ENCODE measurements around the gene RBM18.

RBM18 gene

GRCh38 chr9:122256206-122256605 is 8.4 kb downstream of the RBM18 start:
- no peaks in the 10 kb centered on the region for H3K9me3 Mint-ChIP-seq
- no peak for DNase-seq
- TF ChIP-seq CTCF (IDR thresholded peaks at IDR 0.05): no peak
- H3K36me3 Mint-ChIP-seq (ENCODE audit: low read depth): peaks cover 35% of the 10 kb centered on the region
- H3K27ac Mint-ChIP-seq: no peak overlapping the region
- no peak overlapping the region for H3K4me3 Mint-ChIP-seq
- peaks cover 11% of the 10 kb centered on the region for H3K4me1 Mint-ChIP-seq
- no peaks in the 10 kb centered on the region for H3K27me3 Mint-ChIP-seq (ENCODE audit: low read depth, poor library complexity)

- no peaks in the 10 kb centered on the region for H3K27me3 Mint-ChIP-seq (ENCODE audit: low read depth, poor library complexity)
- peaks cover 40% of the 10 kb centered on the region for H3K36me3 Mint-ChIP-seq (ENCODE audit: low read depth)
- H3K9me3 Mint-ChIP-seq: no peaks in the 10 kb centered on the region
- TF ChIP-seq CTCF (IDR thresholded peaks at IDR 0.05): no peak
- no peak overlapping the region for H3K27ac Mint-ChIP-seq
- DNase-seq: no peak
- H3K4me3 Mint-ChIP-seq: no peak overlapping the region
- peaks cover 6% of the 10 kb centered on the region for H3K4me1 Mint-ChIP-seq
These were observed 9.9 kb downstream of the RBM18 start for GRCh38 chr9:122254761-122255160.

GRCh38 chr9:122252796-122253195 is 11.8 kb downstream of the RBM18 start:
- H3K4me3 Mint-ChIP-seq: no peak overlapping the region
- H3K27ac Mint-ChIP-seq: no peak overlapping the region
- no peak for TF ChIP-seq CTCF (IDR thresholded peaks at IDR 0.05)
- H3K4me1 Mint-ChIP-seq: peaks cover 6% of the 10 kb centered on the region
- H3K9me3 Mint-ChIP-seq: no peaks in the 10 kb centered on the region
- H3K27me3 Mint-ChIP-seq (ENCODE audit: low read depth, poor library complexity): no peaks in the 10 kb centered on the region
- no peak for DNase-seq
- H3K36me3 Mint-ChIP-seq (ENCODE audit: low read depth): peaks cover 32% of the 10 kb centered on the region

GRCh38 chr9:122251351-122251750 is 13.3 kb downstream of the RBM18 start:
- Mint-ChIP-seq H3K27me3 (ENCODE audit: low read depth, poor library complexity) (no peaks in the 10 kb centered on the region), H3K9me3 (no peaks in the 10 kb centered on the region), H3K27ac (no peak overlapping the region), H3K4me1 (peaks cover 6% of the 10 kb centered on the region), H3K36me3 (ENCODE audit: low read depth) (peaks cover 39% of the 10 kb centered on the region), H3K4me3 (no peak overlapping the region)
- DNase-seq: no peak
- no peak for TF ChIP-seq CTCF (IDR thresholded peaks at IDR 0.05)

DNA sequence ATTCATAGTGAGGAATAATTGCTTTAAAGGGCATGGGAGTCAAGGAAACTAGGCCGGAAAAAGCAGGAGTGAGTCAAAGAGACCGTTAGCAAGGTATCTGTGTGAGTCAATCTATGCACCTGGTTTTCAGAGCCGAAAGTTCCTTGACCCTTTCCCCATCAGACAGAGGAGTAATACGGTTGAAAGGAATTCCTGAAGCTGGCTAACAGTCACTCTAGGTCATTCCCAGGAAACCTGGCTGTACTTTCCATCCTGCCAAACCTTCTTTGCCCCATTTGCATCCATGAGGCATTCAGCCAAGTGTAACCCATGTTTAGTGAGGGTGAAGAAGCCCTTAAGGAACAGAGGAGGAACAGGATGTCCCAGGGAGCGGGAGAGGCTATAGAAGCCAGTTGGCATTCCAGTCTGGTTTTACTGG is 16.2 kb downstream of the RBM18 start:
- H3K36me3 Mint-ChIP-seq (ENCODE audit: low read depth): peaks cover 59% of the 10 kb centered on the region
- no peaks in the 10 kb centered on the region for H3K9me3 Mint-ChIP-seq

More for the DNA sequence above, 16.2 kb downstream of the RBM18 start:
- no peak for TF ChIP-seq CTCF (IDR thresholded peaks at IDR 0.05)
- no peak overlapping the region for H3K27ac Mint-ChIP-seq
- DNase-seq: no peak
- no peaks in the 10 kb centered on the region for H3K27me3 Mint-ChIP-seq (ENCODE audit: low read depth, poor library complexity)
- no peak overlapping the region for H3K4me3 Mint-ChIP-seq
- H3K4me1 Mint-ChIP-seq: peaks cover 6% of the 10 kb centered on the region

All from nephron progenitor cell (in vitro differentiated cells).